Measurements from ENCODE around the gene ALAS1. TPM values are rescaled to one million over a fixed set of nuclear protein-coding genes. Genes with fewer than 3 reads are reported as not detected.

ALAS1 gene
- total RNA-seq, 4 donors from 2014 or later = 31.1 to 50.5 (median 38.9) TPM

GRCh38 chr3:52230461-52230860, 32.5 kb downstream of the ALAS1 start:
- 84% methylated on average over 5 of the region's 6 CpGs for WGBS
- intact Hi-C loops (cut with DNase I) = loop anchor here (2.0 kb wide), 1 partner anchor 106 kb away; no protein-coding TSS in a partner anchor
- H3K4me3 ChIP-seq = no peak overlapping the region
- H3K9me3 ChIP-seq = no peaks in the 10 kb centered on the region
- TF ChIP-seq EP300 (IDR thresholded peaks at IDR 0.05) = no peak
- TF ChIP-seq POLR2A (IDR thresholded peaks at IDR 0.05; ENCODE audit: low read depth) = no peak
- no peak for TF ChIP-seq CTCF (IDR thresholded peaks at IDR 0.05)
- TF ChIP-seq POLR2AphosphoS5 (IDR thresholded peaks at IDR 0.05) = no peak
- no peak overlapping the region for H3K27ac ChIP-seq (replicated peaks in 1 of 4)
- H3K36me3 ChIP-seq = peaks cover 28 to 80% (median 62%) of the 10 kb centered on the region in 4 donors
- peaks cover 16 to 41% (median 38%) of the 10 kb centered on the region in 4 donors for H3K4me1 ChIP-seq
- no peaks in the 10 kb centered on the region for H3K27me3 ChIP-seq
- no peak for DNase-seq (ENCODE audit: extremely low spot score)

GRCh38 chr3:52230889-52231499, 33.0 kb downstream of the ALAS1 start:
- DNase-seq (ENCODE audit: extremely low spot score) = no peak
- Histone ChIP-seq H3K36me3 (peaks cover 28 to 80% (median 62%) of the 10 kb centered on the region in 4 donors), H3K27ac (replicated peaks in 1 of 4) (no peak overlapping the region), H3K27me3 (no peaks in the 10 kb centered on the region), H3K9me3 (no peaks in the 10 kb centered on the region), H3K4me3 (no peak overlapping the region), H3K4me1 (peaks cover 21 to 46% (median 43%) of the 10 kb centered on the region in 4 donors)
- intact Hi-C loops (cut with DNase I) = loop anchor here (2.0 kb wide), 1 partner anchor 106 kb away; no protein-coding TSS in a partner anchor
- no peak for TF ChIP-seq EP300 (IDR thresholded peaks at IDR 0.05)
- no peak for TF ChIP-seq CTCF (IDR thresholded peaks at IDR 0.05)
- TF ChIP-seq POLR2AphosphoS5 (IDR thresholded peaks at IDR 0.05) = no peak
- no peak for TF ChIP-seq POLR2A (IDR thresholded peaks at IDR 0.05; ENCODE audit: low read depth)
- 87% methylated on average over 3 of the region's 16 CpGs for WGBS

GRCh38 chr3:52231502-52232278, 33.7 kb downstream of the ALAS1 start:
- no peaks in the 10 kb centered on the region for H3K9me3 ChIP-seq
- peaks cover 28 to 53% (median 50%) of the 10 kb centered on the region in 4 donors for H3K4me1 ChIP-seq
- no peak for DNase-seq (ENCODE audit: extremely low spot score)
- H3K4me3 ChIP-seq = no peak overlapping the region
- no peak overlapping the region for H3K27ac ChIP-seq (replicated peaks in 1 of 4)
- TF ChIP-seq CTCF (IDR thresholded peaks at IDR 0.05) (peak in 2 of 3 experiments; percentile 80 to 90), EP300 (IDR thresholded peaks at IDR 0.05) (no peak), POLR2AphosphoS5 (IDR thresholded peaks at IDR 0.05) (peak; percentile 63 to 68)
- H3K27me3 ChIP-seq = no peaks in the 10 kb centered on the region
- intact Hi-C loops (cut with DNase I) = loop anchor here (2.0 kb wide), 1 partner anchor 105 kb away; no protein-coding TSS in a partner anchor
- H3K36me3 ChIP-seq = peaks cover 28 to 80% (median 62%) of the 10 kb centered on the region in 4 donors
- 66% methylated on average over 19 of the region's 34 CpGs for WGBS

- 81% methylated on average over 28 of the region's 28 CpGs for WGBS
- intact Hi-C loops (cut with DNase I) = no loop called here
- H3K4me3 ChIP-seq = no peak overlapping the region
- TF ChIP-seq POLR2A (IDR thresholded peaks at IDR 0.05; ENCODE audit: low read depth) (no peak), POLR2AphosphoS5 (IDR thresholded peaks at IDR 0.05) (no peak), EP300 (IDR thresholded peaks at IDR 0.05) (no peak), CTCF (IDR thresholded peaks at IDR 0.05) (no peak)
- H3K4me1 ChIP-seq = peaks cover 36 to 61% (median 58%) of the 10 kb centered on the region in 4 donors
- no peak overlapping the region for H3K27ac ChIP-seq (replicated peaks in 1 of 4)
- no peaks in the 10 kb centered on the region for H3K27me3 ChIP-seq
- H3K36me3 ChIP-seq = peaks cover 28 to 75% (median 60%) of the 10 kb centered on the region in 4 donors
- no peaks in the 10 kb centered on the region for H3K9me3 ChIP-seq
- DNase-seq (ENCODE audit: extremely low spot score) = no peak
Observed at GRCh38 chr3:52232279-52233107, 34.5 kb downstream of the ALAS1 start.

Data from esophagus muscularis mucosa (tissue), 4 donors.